ENCODE measurements around the gene TDRD12. TPM values are rescaled to one million over a fixed set of nuclear protein-coding genes. Genes with fewer than 3 reads are reported as not detected.

Gene TDRD12
- total RNA-seq, 4 donors from 2014 or later = 0.39 to 2.4 (median 0.89) TPM; not detected in 1

DNA sequence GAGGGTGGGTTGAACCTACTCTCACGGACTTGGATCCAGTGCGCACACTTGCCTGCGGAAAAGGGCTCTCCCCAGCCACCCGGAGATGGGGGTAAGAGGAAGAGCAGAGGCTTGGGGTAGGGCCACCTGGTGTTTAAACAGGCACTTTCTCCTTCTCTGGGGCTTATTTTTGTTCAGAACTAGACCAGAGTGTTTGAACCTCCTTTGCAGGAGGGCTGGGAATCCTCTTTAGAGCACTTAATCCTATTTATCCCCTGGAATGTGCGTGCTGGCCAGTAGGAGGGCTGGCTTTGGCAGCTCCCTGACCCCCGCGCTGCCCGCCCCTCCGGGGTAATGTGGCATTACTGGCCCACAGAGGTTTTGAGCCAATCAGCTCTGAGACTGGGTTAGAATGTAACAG is 41.9 kb upstream of the TDRD12 start:
- H3K27me3 ChIP-seq = no peaks in the 10 kb centered on the region
- TF ChIP-seq CTCF (IDR thresholded peaks at IDR 0.05) = no peak
- no peak for TF ChIP-seq POLR2A (IDR thresholded peaks at IDR 0.05)
- intact Hi-C loops (cut with DNase I) = loop anchor here (10.0 kb wide), 1 partner anchor 93 kb away; the partner anchor contains the start of gene PDCD5

GRCh38 chr19:32680986-32681385 is 38.6 kb upstream of the TDRD12 start:
- WGBS, 2 donors = 89 to 93% methylated on average over 2 of the region's 2 CpGs
- no peaks in the 10 kb centered on the region for H3K9me3 ChIP-seq
- H3K4me3 ChIP-seq (replicated peaks in 1 of 3) = no peak overlapping the region
- DNase-seq = no peak
- H3K27me3 ChIP-seq = no peaks in the 10 kb centered on the region
- no peak overlapping the region for H3K27ac ChIP-seq
- TF ChIP-seq POLR2A (IDR thresholded peaks at IDR 0.05) (no peak), CTCF (IDR thresholded peaks at IDR 0.05) (no peak)
- no peaks in the 10 kb centered on the region for H3K36me3 ChIP-seq
- H3K4me1 ChIP-seq = peaks cover 4 to 8% of the 10 kb centered on the region in 2 donors
- intact Hi-C loops (cut with DNase I) = no loop called here

More for the DNA sequence above, 41.9 kb upstream of the TDRD12 start:
- 57 to 67% methylated on average over 9 of the region's 9 CpGs for WGBS, 2 donors
- no peak overlapping the region for H3K4me3 ChIP-seq (replicated peaks in 1 of 3)
- H3K36me3 ChIP-seq = no peaks in the 10 kb centered on the region
- DNase-seq = no peak
- no peaks in the 10 kb centered on the region for H3K9me3 ChIP-seq
- H3K27ac ChIP-seq = no peak overlapping the region
- peaks cover 17 to 22% of the 10 kb centered on the region in 2 donors for H3K4me1 ChIP-seq

DNA sequence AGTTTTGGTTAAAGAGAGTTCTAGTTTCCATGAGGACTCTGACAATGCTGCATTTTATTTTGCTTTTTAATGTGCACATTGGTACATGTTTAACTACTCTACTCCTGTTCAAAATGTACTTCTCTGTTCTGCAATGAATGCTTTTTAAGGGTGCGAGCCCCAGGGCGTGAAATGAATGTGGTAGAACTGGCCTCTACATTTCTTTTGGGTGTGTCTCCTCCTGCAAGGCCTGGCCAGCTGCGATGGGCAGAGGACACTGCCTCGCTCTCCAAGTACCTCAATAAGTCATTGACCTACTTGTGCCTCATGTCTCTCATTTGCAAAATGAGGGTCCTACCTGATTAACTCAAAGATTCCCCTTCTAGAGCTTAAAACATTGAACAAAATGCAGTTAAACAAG is 37.2 kb upstream of the TDRD12 start:
- no peaks in the 10 kb centered on the region for H3K9me3 ChIP-seq
- no peak for TF ChIP-seq POLR2A (IDR thresholded peaks at IDR 0.05)
- TF ChIP-seq CTCF (IDR thresholded peaks at IDR 0.05) = no peak
- no peaks in the 10 kb centered on the region for H3K36me3 ChIP-seq
- intact Hi-C loops (cut with DNase I) = no loop called here
- H3K4me3 ChIP-seq (replicated peaks in 1 of 3) = no peak overlapping the region
- no peak for DNase-seq
- H3K27me3 ChIP-seq = no peaks in the 10 kb centered on the region
- no peaks in the 10 kb centered on the region for H3K4me1 ChIP-seq
- WGBS, 2 donors = 80 to 81% methylated on average over 4 of the region's 4 CpGs
- no peak overlapping the region for H3K27ac ChIP-seq

- WGBS, 2 donors = 92 to 94% methylated on average over 6 of the region's 6 CpGs
- Histone ChIP-seq H3K36me3 (no peaks in the 10 kb centered on the region), H3K27ac (no peak overlapping the region), H3K4me1 (peaks cover 16% of the 10 kb centered on the region in 2 donors), H3K9me3 (no peaks in the 10 kb centered on the region), H3K4me3 (replicated peaks in 1 of 3) (no peak overlapping the region), H3K27me3 (no peaks in the 10 kb centered on the region)
- DNase-seq = no peak
- intact Hi-C loops (cut with DNase I) = no loop called here
- TF ChIP-seq CTCF (IDR thresholded peaks at IDR 0.05) (no peak), POLR2A (IDR thresholded peaks at IDR 0.05) (no peak)
Measured at GRCh38 chr19:32686847-32687475, 32.6 kb upstream of the TDRD12 start.

- intact Hi-C loops (cut with DNase I) = no loop called here
Measured at GRCh38 chr19:32687681-32688080, 31.9 kb upstream of the TDRD12 start.

More at GRCh38 chr19:32687681-32688080, 31.9 kb upstream of the TDRD12 start:
- Histone ChIP-seq H3K4me1 (peaks cover 19 to 20% of the 10 kb centered on the region in 2 donors), H3K9me3 (no peaks in the 10 kb centered on the region), H3K36me3 (no peaks in the 10 kb centered on the region), H3K27me3 (no peaks in the 10 kb centered on the region), H3K27ac (no peak overlapping the region), H3K4me3 (replicated peaks in 1 of 3) (no peak overlapping the region)
- DNase-seq = no peak
- TF ChIP-seq CTCF (IDR thresholded peaks at IDR 0.05) = no peak
- no peak for TF ChIP-seq POLR2A (IDR thresholded peaks at IDR 0.05)
- 89 to 92% methylated on average over 4 of the region's 4 CpGs for WGBS, 2 donors

Data from thyroid gland (tissue), 4 donors.